Thymus (tissue), 11 donors: ENCODE results near the gene TYW1B. TPM values are rescaled to one million over a fixed set of nuclear protein-coding genes. Genes with fewer than 3 reads are reported as not detected.
"Not testable (repeated sequence)": the region's sequence is repeated elsewhere in the genome, so short reads cannot be mapped to it uniquely, and the experiment has no call there.

Source experiments
- DNase-seq, 9 donors: peaks; one replicate each; pipeline ENCODE4 v3.0.0-alpha.2; 2013; ENCODE audit warnings: low spot score in 9 of 9, low read depth in 6 of 9, missing footprints in 1 of 9
- H3K27ac ChIP-seq, 2 donors: one replicate each; pipeline ENCODE4 v1.5.1; 2013; ENCODE audit warnings: control low read depth in 1 of 2, low read depth in 1 of 2, low read length in 1 of 2, mild to moderate bottlenecking in 1 of 2, moderate library complexity in 1 of 2
- H3K27me3 ChIP-seq, 2 donors: one replicate each; pipeline ENCODE4 v1.5.1; 2013; ENCODE audit warnings: low read length in 1 of 2; ENCODE audit not compliant: control insufficient read depth in 2 of 2, insufficient read depth in 1 of 2
- H3K36me3 ChIP-seq, 2 donors: one replicate each; pipeline ENCODE4 v1.5.1; 2013; ENCODE audit warnings: low read length in 1 of 2, mild to moderate bottlenecking in 1 of 2, moderate library complexity in 1 of 2; ENCODE audit not compliant: control insufficient read depth in 2 of 2, insufficient read depth in 2 of 2
- H3K4me1 ChIP-seq, 2 donors: one replicate each; pipeline ENCODE4 v1.5.1; 2013; ENCODE audit warnings: low read length in 2 of 2; ENCODE audit not compliant: control insufficient read depth in 2 of 2, insufficient read depth in 2 of 2
- H3K4me3 ChIP-seq, 2 donors: one replicate each; pipeline ENCODE4 v1.5.1; 2013; ENCODE audit warnings: low read length in 2 of 2, control low read depth in 1 of 2, mild to moderate bottlenecking in 1 of 2
- H3K9me3 ChIP-seq, 2 donors: one replicate each; pipeline ENCODE4 v1.5.1; 2013; ENCODE audit warnings: low read length in 1 of 2, mild to moderate bottlenecking in 1 of 2; ENCODE audit not compliant: control insufficient read depth in 2 of 2, insufficient read depth in 1 of 2
- WGBS: extraction: QIAGEN DNeasy Blood & Tissue Kit; methylation state at CpG from one replicate; pipeline ENCODE4 v1.1.7; 2013; 5-methylcytosine and 5-hydroxymethylcytosine counted together
- polyA plus RNA-seq: library from polyadenylated mRNA; stranded (reverse); fragments of 200-250 nt; gene quantifications from one replicate; pipeline ENCODE4 v1.2.3, GENCODE V29; 2013
- total RNA-seq: library from RNA; stranded (reverse); fragments of 120-200 nt; gene quantifications from one replicate; pipeline ENCODE4 v1.2.4, GENCODE V29; 2013
- donor health status: healthy.

Gene TYW1B
- total and polyA plus RNA-seq, 2 donors = 3.0 to 9.7 TPM

DNA sequence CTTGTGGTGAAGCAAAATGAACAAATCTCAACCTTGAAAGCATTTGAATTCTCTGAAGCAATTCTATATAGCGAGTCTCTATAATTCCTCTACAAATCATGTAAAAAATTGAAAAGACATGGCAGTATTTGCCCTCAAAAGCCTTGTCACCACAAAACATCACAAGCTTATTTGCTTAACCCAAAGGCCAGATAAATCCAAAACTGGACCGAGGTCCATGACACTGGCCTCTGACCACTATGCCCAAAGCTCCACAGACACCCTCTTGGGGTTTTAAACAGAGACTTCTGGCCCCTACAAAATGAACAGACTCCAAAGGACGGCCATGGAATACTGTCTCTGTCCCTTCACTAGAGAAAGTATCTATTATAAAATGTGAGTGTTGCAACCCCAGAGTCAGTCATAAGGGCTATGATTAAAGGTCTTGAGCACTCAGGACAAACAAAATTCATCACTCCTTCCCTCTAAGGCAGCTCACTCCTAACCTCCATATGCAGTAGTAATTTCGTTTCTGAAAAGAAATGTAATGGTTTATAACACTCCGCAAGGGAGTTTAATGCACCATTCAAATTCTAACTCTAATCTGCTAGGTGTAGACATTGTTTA, 47.6 kb downstream of the TYW1B start:
- not testable (repeated sequence) for H3K9me3 ChIP-seq, H3K27ac ChIP-seq, DNase-seq, H3K4me1 ChIP-seq, H3K27me3 ChIP-seq, H3K36me3 ChIP-seq, H3K4me3 ChIP-seq
- WGBS = 99% methylated on average over 5 of the region's 5 CpGs

DNA sequence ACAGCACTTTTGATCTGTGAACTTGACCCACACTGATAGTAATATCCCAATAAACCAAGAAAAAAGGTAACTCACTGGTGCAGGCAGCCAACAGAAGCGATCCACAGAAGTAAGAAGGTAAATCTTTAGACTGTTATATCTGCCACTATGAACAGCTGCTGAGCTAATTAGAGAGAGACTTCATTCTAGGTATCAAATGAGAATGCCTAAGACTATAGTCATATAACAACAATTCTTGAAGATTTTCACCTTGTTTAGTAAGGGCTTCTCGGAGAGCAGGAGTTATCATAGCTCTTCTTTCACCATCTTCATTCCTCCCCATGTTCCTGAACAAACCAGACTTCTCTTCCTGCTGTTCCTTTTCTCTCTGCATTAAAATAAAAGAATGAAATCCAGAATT, 50.8 kb downstream of the TYW1B start:
- H3K4me1 ChIP-seq, DNase-seq, H3K4me3 ChIP-seq, H3K36me3 ChIP-seq, H3K27me3 ChIP-seq, H3K9me3 ChIP-seq, H3K27ac ChIP-seq: not testable (repeated sequence)
- 96% methylated on average over 2 of the region's 2 CpGs for WGBS

DNA sequence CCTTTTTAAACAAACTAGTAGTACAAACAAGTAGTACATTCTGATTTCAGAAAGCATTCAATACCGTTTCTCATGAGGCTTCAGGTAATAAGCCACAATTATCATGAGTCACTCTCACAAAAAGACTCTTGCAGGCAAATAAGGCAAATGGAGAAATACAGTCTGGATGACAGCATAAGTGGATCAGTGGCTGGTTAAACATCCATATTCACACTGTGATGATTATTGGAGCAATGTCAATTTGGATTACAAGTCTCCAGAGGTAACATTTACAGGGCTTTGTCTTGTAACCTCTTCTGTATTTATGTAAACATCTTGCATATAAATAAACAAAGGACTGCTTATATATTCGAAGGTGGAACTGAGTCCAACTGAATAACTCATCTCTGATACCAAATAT, 55.4 kb downstream of the TYW1B start:
- not testable (repeated sequence) for H3K4me3 ChIP-seq, H3K4me1 ChIP-seq, H3K9me3 ChIP-seq, H3K36me3 ChIP-seq, DNase-seq, H3K27ac ChIP-seq, H3K27me3 ChIP-seq
- over 99% methylated on average over 2 of the region's 2 CpGs for WGBS

DNA sequence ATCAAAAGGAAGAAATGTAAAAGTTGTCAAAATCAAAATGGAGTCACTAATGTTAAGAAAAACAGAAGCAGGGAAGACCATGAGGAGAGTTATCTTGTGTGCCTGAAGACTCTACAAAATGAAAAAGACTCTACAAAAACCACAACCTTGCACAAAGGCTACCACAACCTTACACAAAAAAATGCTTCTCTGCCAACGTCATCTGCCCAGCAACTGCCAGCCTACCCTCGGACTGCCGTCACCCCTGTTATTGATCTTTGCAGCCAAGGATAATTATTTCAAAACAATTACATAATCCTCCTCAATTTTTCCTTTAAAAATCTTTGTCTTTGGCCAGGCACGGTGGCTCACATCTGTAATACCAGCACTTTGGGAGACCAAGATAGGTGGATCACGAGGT, 61.0 kb downstream of the TYW1B start:
- not testable (repeated sequence) for H3K4me3 ChIP-seq, H3K36me3 ChIP-seq, H3K4me1 ChIP-seq, H3K27me3 ChIP-seq, DNase-seq, H3K27ac ChIP-seq, H3K9me3 ChIP-seq
- WGBS = 97% methylated on average over 5 of the region's 5 CpGs

DNA sequence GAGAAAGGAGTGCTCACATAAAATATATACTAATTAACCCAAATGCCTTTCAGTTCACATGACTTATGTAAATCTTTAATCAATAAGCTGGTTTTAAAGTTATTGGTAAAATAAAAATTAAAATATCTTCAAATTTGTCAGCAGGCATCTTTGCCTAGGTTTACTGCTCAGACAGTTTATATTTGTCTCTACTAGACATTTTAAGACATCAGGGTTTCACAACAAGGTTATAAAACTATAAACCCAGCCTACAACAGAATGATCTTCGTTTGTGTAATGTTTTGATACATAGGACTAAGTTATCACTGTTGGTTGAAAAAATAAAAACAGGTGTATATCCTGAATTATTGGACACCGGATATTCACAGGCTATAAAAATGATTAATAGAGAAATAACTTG, 67.4 kb downstream of the TYW1B start:
- H3K27me3 ChIP-seq = no peaks in the 10 kb centered on the region
- no peak overlapping the region for H3K4me3 ChIP-seq
- H3K4me1 ChIP-seq = no peaks in the 10 kb centered on the region
- H3K27ac ChIP-seq = no peak overlapping the region
- no peak for DNase-seq
- peaks cover 1 to 8% of the 10 kb centered on the region in 2 donors for H3K9me3 ChIP-seq
- H3K36me3 ChIP-seq = peaks cover 0 to 3% of the 10 kb centered on the region in 2 donors
- 96% methylated on average over 2 of the region's 2 CpGs for WGBS

DNA sequence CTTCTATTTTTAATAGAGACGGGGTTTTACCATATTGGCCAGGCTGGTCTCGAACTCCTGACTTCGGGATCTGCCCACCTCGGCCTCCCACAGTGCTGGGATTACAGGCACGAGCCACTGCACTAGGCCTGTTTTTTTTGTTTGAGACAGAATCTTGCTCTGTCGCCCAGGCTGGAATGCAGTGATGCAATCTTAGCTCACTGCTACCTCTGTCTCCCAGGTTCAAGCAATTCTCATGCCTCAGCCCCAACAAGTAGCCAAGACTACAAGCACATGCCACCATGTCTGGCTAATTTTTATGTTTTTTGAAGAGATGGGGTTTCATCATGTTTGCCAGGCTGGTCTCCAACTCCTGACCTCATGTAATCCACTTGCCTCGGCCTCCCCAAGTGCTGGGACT, 73.7 kb downstream of the TYW1B start:
- H3K4me3 ChIP-seq = no peak overlapping the region
- DNase-seq = no peak
- no peak overlapping the region for H3K27ac ChIP-seq
- 97% methylated on average over 7 of the region's 7 CpGs for WGBS
- no peaks in the 10 kb centered on the region for H3K4me1 ChIP-seq
- peaks cover 1 to 8% of the 10 kb centered on the region in 2 donors for H3K9me3 ChIP-seq
- H3K36me3 ChIP-seq = peaks cover 0 to 6% of the 10 kb centered on the region in 2 donors
- no peaks in the 10 kb centered on the region for H3K27me3 ChIP-seq

DNA sequence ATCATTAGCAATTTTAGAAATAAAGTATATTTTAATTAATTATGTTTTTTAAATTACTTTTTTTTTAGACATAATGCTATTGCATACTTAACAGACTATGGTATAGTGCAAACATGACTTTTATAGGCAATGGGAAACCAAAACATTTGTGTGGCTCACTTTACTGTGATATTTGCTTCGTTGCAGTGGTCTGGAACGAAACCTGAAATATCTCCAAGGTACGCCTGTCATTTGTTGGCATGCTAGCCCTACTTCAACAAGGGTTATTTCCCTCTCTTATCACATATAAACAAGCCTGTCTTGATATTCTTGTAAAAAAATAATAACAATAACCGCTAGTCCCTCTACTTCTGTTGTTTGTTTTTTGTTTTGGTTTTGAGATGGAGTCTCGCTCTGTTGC, 74.2 kb downstream of the TYW1B start:
- DNase-seq = peak in 1 of 9 donors; percentile 10
- Histone ChIP-seq H3K36me3 (peaks cover 0 to 6% of the 10 kb centered on the region in 2 donors), H3K4me1 (no peaks in the 10 kb centered on the region), H3K9me3 (peaks cover 1 to 5% of the 10 kb centered on the region in 2 donors), H3K4me3 (no peak overlapping the region), H3K27ac (no peak overlapping the region), H3K27me3 (no peaks in the 10 kb centered on the region)
- WGBS = 95% methylated on average over 5 of the region's 5 CpGs

DNA sequence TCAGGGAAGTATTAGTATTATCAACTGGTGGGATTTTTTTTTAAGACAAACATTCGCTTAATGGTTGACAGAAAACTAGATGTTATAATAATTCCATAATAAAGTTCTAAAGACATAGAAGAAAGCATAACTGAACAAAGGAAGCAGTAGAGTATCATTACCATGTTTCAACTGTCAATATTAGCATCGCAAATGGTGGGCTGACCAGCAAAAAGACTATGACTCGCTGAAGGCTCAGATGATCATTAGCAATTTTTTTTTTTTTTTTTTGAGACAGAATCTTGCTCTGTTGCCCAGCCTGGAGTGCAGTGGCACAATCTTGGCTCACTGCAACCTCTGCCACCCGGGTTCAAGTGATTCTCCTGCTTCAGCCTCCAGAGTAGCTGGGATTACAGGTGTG, 74.8 kb downstream of the TYW1B start:
- DNase-seq, H3K27ac ChIP-seq, H3K9me3 ChIP-seq, H3K27me3 ChIP-seq, H3K4me3 ChIP-seq, H3K36me3 ChIP-seq, H3K4me1 ChIP-seq: not testable (repeated sequence)
- 97% methylated on average over 4 of the region's 4 CpGs for WGBS

DNA sequence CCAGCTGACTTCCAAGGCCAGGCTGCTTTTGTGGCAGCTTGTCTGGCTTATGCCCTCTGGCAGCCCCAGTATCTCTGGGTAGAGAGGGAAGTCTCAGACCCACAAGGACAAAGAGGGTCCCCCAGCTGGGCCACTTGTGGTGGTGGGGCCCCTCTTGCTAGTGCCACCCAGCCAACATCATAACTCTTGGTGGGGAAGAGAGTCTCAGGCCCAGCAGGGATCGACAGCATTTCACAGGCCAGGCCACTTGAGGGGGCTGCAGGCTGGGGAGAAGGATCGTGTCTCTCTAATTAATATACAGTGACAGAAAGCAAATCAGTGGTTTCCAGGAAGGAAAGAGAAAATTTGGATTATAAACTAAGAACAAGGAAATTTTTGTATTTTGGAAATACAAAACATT, 76.0 kb downstream of the TYW1B start:
- Histone ChIP-seq H3K4me3 (no peak overlapping the region), H3K36me3 (peaks cover 0 to 2% of the 10 kb centered on the region in 2 donors), H3K9me3 (no peaks in the 10 kb centered on the region), H3K27ac (no peak overlapping the region), H3K4me1 (no peaks in the 10 kb centered on the region), H3K27me3 (no peaks in the 10 kb centered on the region)
- no peak for DNase-seq
- WGBS = 98% methylated on average over 2 of the region's 2 CpGs

DNA sequence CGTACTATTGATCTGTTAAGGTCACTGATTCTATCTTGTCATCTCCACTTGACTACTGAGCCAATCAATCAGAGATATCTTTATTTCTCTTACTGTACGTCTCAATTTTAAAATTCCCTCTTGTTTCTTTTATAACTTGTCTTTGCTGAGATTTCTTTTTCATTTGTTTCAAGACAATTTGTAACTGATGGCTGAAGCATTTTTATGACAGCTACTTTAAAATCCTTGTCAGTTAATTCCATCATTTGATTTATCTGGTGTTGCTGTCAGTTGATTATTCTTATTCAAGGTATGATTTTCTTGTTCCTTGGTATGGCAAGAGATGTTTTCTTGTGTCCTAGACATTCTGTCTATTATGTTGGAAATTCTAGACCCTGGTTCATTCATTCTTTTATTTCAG, 76.6 kb downstream of the TYW1B start:
- Histone ChIP-seq H3K27me3 (no peaks in the 10 kb centered on the region), H3K27ac (no peak overlapping the region), H3K36me3 (peaks cover 0 to 2% of the 10 kb centered on the region in 2 donors), H3K4me3 (no peak overlapping the region), H3K4me1 (no peaks in the 10 kb centered on the region), H3K9me3 (no peaks in the 10 kb centered on the region)
- 97% methylated on average over 2 of the region's 2 CpGs for WGBS
- DNase-seq = no peak
